Fibroblast of skin of left biceps (primary cell): ENCODE results near the gene CCR9.

Experiments
- DNase-seq, 2 experiments: peaks; one replicate each; pipeline ENCODE4 v3.0.0-alpha.2; 2013; ENCODE audit warnings: low read depth in 2 of 2

CCR9 gene

GRCh38 chr3:45873036-45873435, 13.3 kb upstream of the CCR9 start:
- DNase-seq: no peak

- DNase-seq: no peak
Measured at GRCh38 chr3:45873638-45874037, 12.7 kb upstream of the CCR9 start.

GRCh38 chr3:45874677-45875346, 11.5 kb upstream of the CCR9 start:
- DNase-seq: no peak

- no peak for DNase-seq
Measured at GRCh38 chr3:45878124-45878523, 8.2 kb upstream of the CCR9 start.

- DNase-seq: no peak
Measured at GRCh38 chr3:45880725-45881077, 5.6 kb upstream of the CCR9 start.

- no peak for DNase-seq
Measured at GRCh38 chr3:45881078-45882022, 5.0 kb upstream of the CCR9 start.

- DNase-seq: no peak
Measured at GRCh38 chr3:45884368-45885201, 1.8 kb upstream of the CCR9 start.

- no peak for DNase-seq
Measured at GRCh38 chr3:45887285-45887684, 942 bp downstream of the CCR9 start.

- DNase-seq: no peak
Measured at GRCh38 chr3:45887759-45888511, 1.6 kb downstream of the CCR9 start.

GRCh38 chr3:45889337-45889736, 3.0 kb downstream of the CCR9 start:
- no peak for DNase-seq

GRCh38 chr3:45890405-45890804, 4.1 kb downstream of the CCR9 start:
- no peak for DNase-seq

GRCh38 chr3:45892161-45892560, 5.8 kb downstream of the CCR9 start:
- no peak for DNase-seq

GRCh38 chr3:45894015-45894414, 7.7 kb downstream of the CCR9 start:
- DNase-seq: no peak

- DNase-seq: no peak
Measured at GRCh38 chr3:45895686-45896468, 9.5 kb downstream of the CCR9 start.

GRCh38 chr3:45896956-45897355, 10.6 kb downstream of the CCR9 start:
- peak; percentile 8 to 10 for DNase-seq

- no peak for DNase-seq
Measured at GRCh38 chr3:45904931-45905330, 18.6 kb downstream of the CCR9 start.

GRCh38 chr3:45905755-45906154, 19.4 kb downstream of the CCR9 start:
- no peak for DNase-seq

GRCh38 chr3:45906681-45907407, 20.5 kb downstream of the CCR9 start:
- no peak for DNase-seq

- DNase-seq: no peak
Measured at GRCh38 chr3:45907769-45908705, 21.7 kb downstream of the CCR9 start.
